Parathyroid adenoma (tissue), 2 donors: ENCODE measurements around the gene SYNDIG1.

Experiments used
- H2AFZ ChIP-seq: fragments of 300-600 bp; sonication (generic); one replicate; pipeline ENCODE4 v1.7.0; 2017; ENCODE audit warnings: antibody characterized with exemption, mild to moderate bottlenecking
- H3K27ac ChIP-seq: fragments of 300-600 bp; sonication (generic); one replicate; pipeline ENCODE4 v1.7.0; 2017
- H3K27me3 ChIP-seq: fragments of 300-600 bp; sonication (generic); one replicate; pipeline ENCODE4 v1.7.0; 2017; ENCODE audit warnings: low read length; ENCODE audit not compliant: control insufficient read depth, insufficient read depth
- H3K36me3 ChIP-seq: fragments of 300-600 bp; sonication (generic); one replicate; pipeline ENCODE4 v1.7.0; 2017; ENCODE audit warnings: low read length; ENCODE audit not compliant: control insufficient read depth, insufficient read depth
- H3K4me1 ChIP-seq: fragments of 300-600 bp; sonication (generic); one replicate; pipeline ENCODE4 v1.7.0; 2017; ENCODE audit warnings: control low read depth
- H3K4me2 ChIP-seq: fragments of 300-600 bp; sonication (generic); one replicate; pipeline ENCODE4 v1.7.0; 2017; ENCODE audit warnings: low read length
- H3K4me3 ChIP-seq: fragments of 300-600 bp; sonication (generic); one replicate; pipeline ENCODE4 v1.7.0; 2017; ENCODE audit warnings: low read depth, low read length
- H3K79me2 ChIP-seq: fragments of 300-600 bp; sonication (generic); one replicate; pipeline ENCODE4 v1.7.0; 2017; ENCODE audit warnings: control low read depth
- H3K9ac ChIP-seq: fragments of 300-600 bp; sonication (generic); one replicate; pipeline ENCODE4 v1.7.0; 2017; ENCODE audit warnings: mild to moderate bottlenecking
- H3K9me3 ChIP-seq: fragments of 300-600 bp; sonication (generic); one replicate; pipeline ENCODE4 v1.7.0; 2017; ENCODE audit warnings: low read length; ENCODE audit not compliant: control insufficient read depth
- TF ChIP-seq, protein P1 (sequence below): fragments of 300-600 bp; sonication (generic); IDR thresholded peaks from one replicate; pipeline ENCODE4 v1.7.0; 2017; ENCODE audit warnings: antibody characterized with exemption, mild to moderate bottlenecking
- donor health status: primary hyperparathyroidism.

The SYNDIG1 gene

DNA sequence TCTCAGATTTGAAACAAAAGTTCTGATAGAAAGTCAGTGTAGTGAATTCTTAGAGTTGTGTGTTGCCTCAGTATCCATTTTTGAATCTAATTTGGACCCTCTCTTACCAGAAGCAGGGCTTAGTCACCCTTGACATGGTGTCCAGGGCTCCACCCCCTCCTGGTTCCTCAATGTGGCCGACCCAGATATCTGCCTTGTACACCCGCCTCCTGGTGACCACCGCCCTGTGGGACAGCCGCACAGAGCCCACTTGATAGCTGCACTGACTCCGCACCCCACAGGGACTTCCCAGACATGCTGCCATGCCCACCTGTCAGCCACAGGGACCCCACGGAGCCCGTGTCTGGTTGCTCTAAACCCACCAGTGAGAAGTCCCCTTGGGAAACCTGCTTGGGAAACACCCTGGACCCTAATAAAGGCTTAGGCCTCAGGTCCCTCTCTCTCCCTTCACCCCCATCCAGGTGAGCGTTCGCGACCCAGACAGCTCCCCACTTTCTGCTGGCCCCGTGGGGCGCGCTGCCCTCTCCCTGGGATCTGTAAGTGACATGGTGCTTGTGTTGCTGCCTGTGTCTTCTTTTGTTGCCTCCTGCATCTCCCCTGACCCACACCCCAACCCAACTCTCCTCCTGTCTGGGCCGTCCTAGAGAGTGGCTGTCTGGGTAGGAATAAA is 47.2 kb upstream of the SYNDIG1 start:
- H3K27ac ChIP-seq = no peak overlapping the region
- H2AFZ ChIP-seq = no peak overlapping the region
- no peak overlapping the region for H3K4me2 ChIP-seq
- no peaks in the 10 kb centered on the region for H3K9me3 ChIP-seq
- no peak overlapping the region for H3K4me3 ChIP-seq
- H3K27me3 ChIP-seq = no peaks in the 10 kb centered on the region
- H3K79me2 ChIP-seq = no peaks in the 10 kb centered on the region
- no peaks in the 10 kb centered on the region for H3K4me1 ChIP-seq
- TF ChIP-seq, protein P1, sequence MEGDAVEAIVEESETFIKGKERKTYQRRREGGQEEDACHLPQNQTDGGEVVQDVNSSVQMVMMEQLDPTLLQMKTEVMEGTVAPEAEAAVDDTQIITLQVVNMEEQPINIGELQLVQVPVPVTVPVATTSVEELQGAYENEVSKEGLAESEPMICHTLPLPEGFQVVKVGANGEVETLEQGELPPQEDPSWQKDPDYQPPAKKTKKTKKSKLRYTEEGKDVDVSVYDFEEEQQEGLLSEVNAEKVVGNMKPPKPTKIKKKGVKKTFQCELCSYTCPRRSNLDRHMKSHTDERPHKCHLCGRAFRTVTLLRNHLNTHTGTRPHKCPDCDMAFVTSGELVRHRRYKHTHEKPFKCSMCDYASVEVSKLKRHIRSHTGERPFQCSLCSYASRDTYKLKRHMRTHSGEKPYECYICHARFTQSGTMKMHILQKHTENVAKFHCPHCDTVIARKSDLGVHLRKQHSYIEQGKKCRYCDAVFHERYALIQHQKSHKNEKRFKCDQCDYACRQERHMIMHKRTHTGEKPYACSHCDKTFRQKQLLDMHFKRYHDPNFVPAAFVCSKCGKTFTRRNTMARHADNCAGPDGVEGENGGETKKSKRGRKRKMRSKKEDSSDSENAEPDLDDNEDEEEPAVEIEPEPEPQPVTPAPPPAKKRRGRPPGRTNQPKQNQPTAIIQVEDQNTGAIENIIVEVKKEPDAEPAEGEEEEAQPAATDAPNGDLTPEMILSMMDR = no peak
- H3K9ac ChIP-seq = no peak overlapping the region
- H3K36me3 ChIP-seq = no peaks in the 10 kb centered on the region

DNA sequence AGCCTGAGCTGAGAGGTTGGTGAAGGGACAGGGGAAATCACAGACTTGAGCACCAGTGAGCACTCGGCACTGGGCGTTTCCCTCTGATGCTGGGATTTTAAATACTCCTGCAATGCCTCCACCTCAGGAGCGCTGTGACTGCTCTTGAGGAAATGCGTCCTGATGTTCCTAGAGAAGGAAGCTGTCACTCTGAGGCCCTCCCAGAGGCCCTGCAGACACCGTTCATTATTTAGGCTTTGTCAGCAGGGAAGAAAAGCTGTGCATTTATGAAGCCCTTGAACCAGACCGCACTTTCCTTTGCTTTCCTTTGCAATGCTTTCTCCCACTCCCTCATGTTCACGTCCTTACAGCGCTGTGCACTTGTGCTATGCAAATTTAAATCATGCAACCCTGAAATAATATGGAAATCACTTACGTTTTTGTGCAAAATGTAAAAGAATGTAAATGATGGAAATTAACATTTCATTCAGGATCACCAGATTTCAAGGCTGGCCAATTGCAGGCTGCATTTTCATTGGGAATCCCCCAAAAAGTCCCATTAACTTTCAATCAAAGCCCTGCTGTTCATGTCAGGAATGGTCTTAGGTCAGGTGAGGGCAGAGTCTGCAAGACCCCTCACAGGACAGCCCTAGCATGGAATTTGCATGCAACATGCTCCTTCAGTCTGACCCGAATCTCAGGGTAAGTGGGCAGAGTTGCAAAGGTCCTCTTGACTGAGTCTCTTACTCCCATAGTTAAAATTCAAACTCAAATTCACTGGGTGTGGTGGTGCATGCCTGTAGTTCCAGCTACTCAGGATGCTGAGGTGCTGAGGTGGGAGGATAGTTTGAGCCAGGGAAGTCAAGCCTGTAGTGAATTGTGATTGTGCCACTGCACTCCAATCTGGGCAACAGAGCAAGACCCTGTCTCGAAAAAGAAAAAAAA is 45.8 kb upstream of the SYNDIG1 start:
- no peak overlapping the region for H3K9ac ChIP-seq
- TF ChIP-seq, protein P1 = no peak
- no peak overlapping the region for H2AFZ ChIP-seq
- no peaks in the 10 kb centered on the region for H3K9me3 ChIP-seq
- H3K36me3 ChIP-seq = no peaks in the 10 kb centered on the region
- H3K79me2 ChIP-seq = no peaks in the 10 kb centered on the region
- no peak overlapping the region for H3K4me2 ChIP-seq
- H3K4me1 ChIP-seq = no peaks in the 10 kb centered on the region
- no peak overlapping the region for H3K4me3 ChIP-seq
- H3K27ac ChIP-seq = no peak overlapping the region
- no peaks in the 10 kb centered on the region for H3K27me3 ChIP-seq

DNA sequence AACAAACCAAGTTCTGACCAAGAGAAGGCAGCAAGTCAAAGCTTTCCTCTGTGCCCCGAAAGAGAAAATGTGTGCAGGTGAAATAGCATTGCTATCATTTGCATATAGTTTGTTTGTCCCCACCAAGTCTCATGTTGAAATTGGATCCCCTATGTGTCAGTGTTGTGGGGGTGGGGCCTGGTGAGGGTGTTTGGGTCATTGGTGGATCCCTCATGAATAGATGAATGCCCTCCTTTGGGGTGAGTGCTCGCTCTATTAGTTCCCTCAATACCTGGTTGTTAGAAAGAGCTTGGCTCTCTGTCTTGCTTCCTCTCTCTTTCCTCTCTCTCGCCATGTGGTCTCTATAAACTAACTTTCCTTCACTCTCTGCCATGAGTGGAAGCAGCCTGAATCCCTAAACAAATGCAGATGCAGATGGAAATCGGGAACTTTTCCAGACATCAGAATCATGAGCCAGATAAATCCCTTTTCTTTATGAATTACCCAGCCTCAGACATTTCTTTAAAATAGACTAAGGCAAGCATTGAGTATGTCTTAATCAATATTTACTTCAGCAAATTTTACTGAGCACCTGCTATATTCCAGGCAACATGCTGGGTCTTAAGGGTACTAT is 43.8 kb upstream of the SYNDIG1 start:
- H3K4me3 ChIP-seq = no peak overlapping the region
- H3K9me3 ChIP-seq = no peaks in the 10 kb centered on the region
- no peak overlapping the region for H3K4me2 ChIP-seq
- no peaks in the 10 kb centered on the region for H3K4me1 ChIP-seq
- no peak overlapping the region for H3K27ac ChIP-seq
- no peaks in the 10 kb centered on the region for H3K79me2 ChIP-seq
- TF ChIP-seq, protein P1 = no peak
- H2AFZ ChIP-seq = no peak overlapping the region
- H3K36me3 ChIP-seq = no peaks in the 10 kb centered on the region
- H3K9ac ChIP-seq = no peak overlapping the region
- no peaks in the 10 kb centered on the region for H3K27me3 ChIP-seq

DNA sequence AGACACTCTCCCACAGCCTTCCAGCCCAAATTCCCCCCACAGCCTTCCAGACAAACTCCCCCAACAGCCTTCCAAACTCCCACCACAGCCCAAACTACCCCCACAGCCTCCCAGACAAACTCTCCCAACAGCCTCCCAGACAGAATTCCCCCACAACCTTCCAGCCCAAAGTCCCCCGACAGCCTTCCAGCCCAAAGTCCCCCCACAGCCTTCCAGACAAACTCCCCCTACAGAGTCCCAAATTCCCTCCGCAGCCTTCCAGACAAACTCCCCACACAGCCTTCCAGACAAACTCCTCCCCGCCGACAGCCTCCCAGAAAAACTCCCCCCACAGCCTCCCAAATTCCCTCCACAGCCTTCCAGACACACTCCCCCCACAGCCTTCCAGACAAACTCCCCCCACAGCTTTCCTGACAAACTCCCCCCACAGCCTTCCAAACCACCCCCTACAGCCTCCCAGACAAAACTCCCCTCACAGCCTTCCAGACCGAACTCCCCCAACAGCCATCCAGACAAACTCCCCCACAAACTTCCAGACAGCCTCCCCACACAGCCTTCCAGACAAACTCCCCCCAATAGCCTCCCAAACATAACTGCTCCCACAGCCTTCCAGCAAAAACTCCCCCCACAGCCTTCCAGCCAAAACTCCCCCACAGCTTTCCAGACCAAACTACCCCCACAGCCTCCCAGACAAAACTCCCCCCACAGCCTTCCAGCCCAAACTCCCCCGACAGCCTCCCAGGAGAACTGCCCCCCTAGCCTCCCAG is 38.0 kb upstream of the SYNDIG1 start:
- no peaks in the 10 kb centered on the region for H3K27me3 ChIP-seq
- H3K27ac ChIP-seq = no peak overlapping the region
- no peaks in the 10 kb centered on the region for H3K36me3 ChIP-seq
- no peaks in the 10 kb centered on the region for H3K4me1 ChIP-seq
- no peaks in the 10 kb centered on the region for H3K9me3 ChIP-seq
- H3K4me2 ChIP-seq = no peak overlapping the region
- H3K4me3 ChIP-seq = no peak overlapping the region
- no peaks in the 10 kb centered on the region for H3K79me2 ChIP-seq
- H2AFZ ChIP-seq = no peak overlapping the region
- H3K9ac ChIP-seq = no peak overlapping the region
- TF ChIP-seq, protein P1 = no peak
